Adrenal gland (tissue), 5 donors: ENCODE results near the gene GRPEL2.

ENCODE experiments used
- POLR2A ChIP-seq, 2 donors: fragments of 450-650 bp; IDR thresholded peaks; one replicate each; pipeline ENCODE4 v1.6.1; 2017; ENCODE audit warnings: antibody characterized with exemption in 2 of 2, mild to moderate bottlenecking in 2 of 2, moderate library complexity in 1 of 2
- TF ChIP-seq, protein P1 (sequence below), 6 experiments: fragments of 450-650 bp in 4 of 6; fragments of 200-600 bp in 2 of 6; sonication (generic) in 1 of 6; IDR thresholded peaks; 1 replicate in 5 of 6; 2 replicates in 1 of 6; pipeline versions ENCODE4 v1.5.1 to v1.8.0; 2016 to 2021; ENCODE audit warnings: antibody characterized with exemption in 6 of 6, mild to moderate bottlenecking in 2 of 6, moderate library complexity in 1 of 6
- donor health status: DM: no; HTN: no; CAD: no.

- no peak for TF ChIP-seq POLR2A (IDR thresholded peaks at IDR 0.05)
- TF ChIP-seq, protein P1, sequence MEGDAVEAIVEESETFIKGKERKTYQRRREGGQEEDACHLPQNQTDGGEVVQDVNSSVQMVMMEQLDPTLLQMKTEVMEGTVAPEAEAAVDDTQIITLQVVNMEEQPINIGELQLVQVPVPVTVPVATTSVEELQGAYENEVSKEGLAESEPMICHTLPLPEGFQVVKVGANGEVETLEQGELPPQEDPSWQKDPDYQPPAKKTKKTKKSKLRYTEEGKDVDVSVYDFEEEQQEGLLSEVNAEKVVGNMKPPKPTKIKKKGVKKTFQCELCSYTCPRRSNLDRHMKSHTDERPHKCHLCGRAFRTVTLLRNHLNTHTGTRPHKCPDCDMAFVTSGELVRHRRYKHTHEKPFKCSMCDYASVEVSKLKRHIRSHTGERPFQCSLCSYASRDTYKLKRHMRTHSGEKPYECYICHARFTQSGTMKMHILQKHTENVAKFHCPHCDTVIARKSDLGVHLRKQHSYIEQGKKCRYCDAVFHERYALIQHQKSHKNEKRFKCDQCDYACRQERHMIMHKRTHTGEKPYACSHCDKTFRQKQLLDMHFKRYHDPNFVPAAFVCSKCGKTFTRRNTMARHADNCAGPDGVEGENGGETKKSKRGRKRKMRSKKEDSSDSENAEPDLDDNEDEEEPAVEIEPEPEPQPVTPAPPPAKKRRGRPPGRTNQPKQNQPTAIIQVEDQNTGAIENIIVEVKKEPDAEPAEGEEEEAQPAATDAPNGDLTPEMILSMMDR (IDR thresholded peaks at IDR 0.05), result no peak
Measured at GRCh38 chr5:149310947-149311658, 34.2 kb upstream of the GRPEL2 start.
